Endodermal cell (in vitro differentiated cells): ENCODE measurements around the gene CLDN4. TPM values are rescaled to one million over a fixed set of nuclear protein-coding genes. Genes with fewer than 3 reads are reported as not detected.
"Not testable (repeated sequence)": the region's sequence is repeated elsewhere in the genome, so short reads cannot be mapped to it uniquely, and the experiment has no call there.

Source experiments
- DNase-seq: peaks from one replicate; pipeline ENCODE4 v3.0.0-alpha.2; 2017
- H3K27ac ChIP-seq: 2 replicates; pipeline ENCODE4 v1.5.1; 2013; ENCODE audit warnings: mild to moderate bottlenecking, low read depth, low read length, moderate library complexity
- H3K27me3 ChIP-seq: 2 replicates; pipeline ENCODE4 v1.6.1; 2013; ENCODE audit warnings: mild to moderate bottlenecking, low read length, moderate library complexity; ENCODE audit not compliant: insufficient read depth, control insufficient read depth, poor library complexity, severe bottlenecking
- H3K36me3 ChIP-seq: 2 replicates; pipeline ENCODE4 v1.7.0; 2013; ENCODE audit warnings: mild to moderate bottlenecking, low read length, moderate library complexity; ENCODE audit not compliant: control insufficient read depth, insufficient read depth
- H3K4me1 ChIP-seq: one replicate; pipeline ENCODE4 v1.7.0; 2013; ENCODE audit warnings: low read length; ENCODE audit not compliant: control insufficient read depth, insufficient read depth
- H3K4me3 ChIP-seq: 2 replicates; pipeline ENCODE4 v1.5.1; 2013; ENCODE audit warnings: mild to moderate bottlenecking, low read length, moderate library complexity
- H3K9ac ChIP-seq: 2 replicates; pipeline ENCODE4 v1.6.1; 2013; ENCODE audit warnings: mild to moderate bottlenecking, low read length, moderate library complexity; ENCODE audit not compliant: poor library complexity, severe bottlenecking; ENCODE audit errors: extremely low read depth
- H3K9me3 ChIP-seq: 2 replicates; pipeline ENCODE4 v1.6.1; 2013; ENCODE audit warnings: mild to moderate bottlenecking, low read length, moderate library complexity; ENCODE audit not compliant: control insufficient read depth
- H3K27ac Mint-ChIP-seq: 2 replicates; pipeline ENCODE4 v1.8.0; 2020; ENCODE audit warnings: mixed read lengths
- H3K27me3 Mint-ChIP-seq: 2 replicates; pipeline ENCODE4 v1.8.0; 2021; ENCODE audit warnings: mild to moderate bottlenecking, mixed read lengths; ENCODE audit not compliant: insufficient read depth
- H3K36me3 Mint-ChIP-seq: 2 replicates; pipeline ENCODE4 v1.8.0; 2020; ENCODE audit warnings: low read depth, mixed read lengths
- H3K4me1 Mint-ChIP-seq: 2 replicates; pipeline ENCODE4 v1.8.0; 2020; ENCODE audit warnings: mixed read lengths
- H3K4me3 Mint-ChIP-seq: 2 replicates; pipeline ENCODE4 v1.8.0; 2020; ENCODE audit warnings: mild to moderate bottlenecking, moderate library complexity, mixed read lengths
- H3K9me3 Mint-ChIP-seq: 2 replicates; pipeline ENCODE4 v1.8.0; 2020; ENCODE audit warnings: mild to moderate bottlenecking, mixed read lengths
- CTCF ChIP-seq: fragments of 200-600 bp; sonication (generic); conservative IDR thresholded peaks from 2 replicates; pipeline ENCODE4 v1.5.0; 2021; ENCODE audit warnings: antibody characterized with exemption, mild to moderate bottlenecking
- WGBS, 2 experiments: methylation state at CpG; one replicate each; pipeline versions ENCODE4 v1.1.5 to v1.1.7; 2013; ENCODE audit warnings: missing lambda C conversion rate in 2 of 2, mixed read lengths in 1 of 2; ENCODE audit not compliant: insufficient coverage in 1 of 2, insufficient read length in 1 of 2; 5-methylcytosine and 5-hydroxymethylcytosine counted together
- total RNA-seq, 2 donors: library from RNA; stranded (reverse); fragmentation: NEBNext Ultra II Directional in 1 of 2; extraction: Animal tissue kit (Norgen Biotek cat#: 25700) in 1 of 2; gene quantifications; 2 replicates in 1 of 2; 3 replicates in 1 of 2; pipeline ENCODE4 v1.2.1, GENCODE V29; 2021

Gene CLDN4
- total RNA-seq, 2 donors from 2014 or later = 5.6 to 9.7 TPM

- H3K27ac Mint-ChIP-seq = no peak overlapping the region
- Histone ChIP-seq H3K9ac (no peak overlapping the region), H3K9me3 (no peaks in the 10 kb centered on the region), H3K4me3 (no peak overlapping the region), H3K27me3 (no peaks in the 10 kb centered on the region), H3K36me3 (no peaks in the 10 kb centered on the region), H3K27ac (no peak overlapping the region), H3K4me1 (no peaks in the 10 kb centered on the region)
- no peak for TF ChIP-seq CTCF
- peaks cover 21% of the 10 kb centered on the region for H3K9me3 Mint-ChIP-seq
- H3K4me3 Mint-ChIP-seq = no peak overlapping the region
- peaks cover 32% of the 10 kb centered on the region for H3K4me1 Mint-ChIP-seq
- H3K36me3 Mint-ChIP-seq = peaks cover 8% of the 10 kb centered on the region
- 90 to 100% methylated on average over 7 to 9 of the region's 11 CpGs for WGBS, 2 experiments
- no peaks in the 10 kb centered on the region for H3K27me3 Mint-ChIP-seq
- DNase-seq = no peak
Measured at GRCh38 chr7:73834626-73835191, 3.9 kb downstream of the CLDN4 start.

- H3K4me3 Mint-ChIP-seq, H3K27ac Mint-ChIP-seq: not testable (repeated sequence)
- peaks cover 13% of the 10 kb centered on the region for H3K36me3 Mint-ChIP-seq
Measured at GRCh38 chr7:73837167-73837566, 6.4 kb downstream of the CLDN4 start.

GRCh38 chr7:73838642-73839041 lies 7.8 kb downstream of the CLDN4 start:
- H3K4me1 ChIP-seq = no peaks in the 10 kb centered on the region
- no peaks in the 10 kb centered on the region for H3K9me3 ChIP-seq
- no peak overlapping the region for H3K27ac ChIP-seq
- peaks cover 1% of the 10 kb centered on the region for H3K4me1 Mint-ChIP-seq
- no peak overlapping the region for H3K9ac ChIP-seq
- no peak overlapping the region for H3K4me3 Mint-ChIP-seq
- peaks cover 17% of the 10 kb centered on the region for H3K9me3 Mint-ChIP-seq
- WGBS, 2 experiments = 93% methylated on average over 5 to 6 of the region's 6 CpGs
- H3K36me3 Mint-ChIP-seq = peaks cover 9% of the 10 kb centered on the region
- H3K27ac Mint-ChIP-seq = no peak overlapping the region
- H3K4me3 ChIP-seq = no peak overlapping the region
- no peak for TF ChIP-seq CTCF
- H3K27me3 Mint-ChIP-seq = no peaks in the 10 kb centered on the region
- DNase-seq = no peak
- H3K27me3 ChIP-seq = no peaks in the 10 kb centered on the region
- no peaks in the 10 kb centered on the region for H3K36me3 ChIP-seq

More at GRCh38 chr7:73837167-73837566, 6.4 kb downstream of the CLDN4 start:
- H3K4me1 Mint-ChIP-seq = peaks cover 10% of the 10 kb centered on the region
- H3K9me3 ChIP-seq, H3K36me3 ChIP-seq, H3K27me3 Mint-ChIP-seq, H3K27ac ChIP-seq, H3K4me1 ChIP-seq, H3K4me3 ChIP-seq, H3K9ac ChIP-seq, DNase-seq, H3K27me3 ChIP-seq: not testable (repeated sequence)
- peaks cover 21% of the 10 kb centered on the region for H3K9me3 Mint-ChIP-seq

- Histone ChIP-seq H3K27me3 (no peaks in the 10 kb centered on the region), H3K36me3 (no peaks in the 10 kb centered on the region), H3K27ac (no peak overlapping the region), H3K4me1 (no peaks in the 10 kb centered on the region), H3K4me3 (no peak overlapping the region), H3K9ac (no peak overlapping the region), H3K9me3 (no peaks in the 10 kb centered on the region)
- Mint-ChIP-seq H3K4me3 (no peak overlapping the region), H3K27me3 (no peaks in the 10 kb centered on the region), H3K4me1 (peaks cover 7% of the 10 kb centered on the region), H3K36me3 (peaks cover 8% of the 10 kb centered on the region), H3K9me3 (peaks cover 11% of the 10 kb centered on the region), H3K27ac (no peak overlapping the region)
- 88 to 95% methylated on average over 4 to 7 of the region's 7 CpGs for WGBS, 2 experiments
- no peak for TF ChIP-seq CTCF
- DNase-seq = no peak
Measured at GRCh38 chr7:73839290-73839689, 8.5 kb downstream of the CLDN4 start.
